Measurements from ENCODE around the gene CPAMD8. TPM values are rescaled to one million over a fixed set of nuclear protein-coding genes. Genes with fewer than 3 reads are reported as not detected.

CPAMD8 gene
- total and polyA plus RNA-seq, 9 of the 15 experiments (the other 6 are each of a cell fraction or from before 2014, with no cell fraction given): 0.20 to 2.1 (median 1.3) TPM

DNA sequence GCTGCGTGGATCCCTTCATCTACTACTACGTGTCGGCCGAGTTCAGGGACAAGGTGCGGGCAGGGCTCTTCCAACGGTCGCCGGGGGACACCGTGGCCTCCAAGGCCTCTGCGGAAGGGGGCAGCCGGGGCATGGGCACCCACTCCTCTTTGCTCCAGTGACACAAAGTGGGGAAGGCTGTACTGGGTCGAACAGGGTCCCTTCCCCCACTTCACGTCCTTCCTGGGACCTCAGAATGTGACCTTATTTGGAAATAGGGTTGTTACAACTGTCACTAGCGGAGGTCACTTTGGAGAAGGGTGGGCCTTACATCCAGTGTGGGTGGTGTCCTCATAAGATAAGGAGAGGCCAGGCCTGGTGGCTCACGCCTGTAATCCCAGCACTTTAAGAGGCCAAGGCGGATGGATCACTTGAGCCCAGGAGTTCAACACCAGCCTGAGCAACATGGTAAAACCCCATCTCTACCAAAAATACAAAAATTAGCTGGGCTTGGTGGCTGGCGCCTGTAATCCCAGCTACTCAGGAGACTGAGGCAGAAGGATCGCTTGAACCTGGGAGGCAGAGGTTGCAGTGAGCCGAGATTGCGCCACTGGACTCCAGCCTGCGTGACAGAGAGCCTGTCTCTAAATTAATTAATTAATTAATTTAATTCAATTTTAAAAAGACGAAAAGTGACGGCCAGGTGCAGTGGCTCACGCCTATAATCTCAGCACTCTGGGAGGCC, 136.0 kb downstream of the CPAMD8 start (continued):
- TF ChIP-seq, protein P1, sequence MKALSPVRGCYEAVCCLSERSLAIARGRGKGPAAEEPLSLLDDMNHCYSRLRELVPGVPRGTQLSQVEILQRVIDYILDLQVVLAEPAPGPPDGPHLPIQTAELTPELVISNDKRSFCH (CRISPR knock-in tag; IDR thresholded peaks at IDR 0.05): no peak
- TF ChIP-seq, protein P1 (tag; IDR thresholded peaks at IDR 0.05): 0 out of 2 replicates have a peak, but pooled peaks have one; percentile 5
- no peak for TF ChIP-seq ZNF143 (CRISPR knock-in tag; IDR thresholded peaks at IDR 0.05)
- TF ChIP-seq, protein P2, sequence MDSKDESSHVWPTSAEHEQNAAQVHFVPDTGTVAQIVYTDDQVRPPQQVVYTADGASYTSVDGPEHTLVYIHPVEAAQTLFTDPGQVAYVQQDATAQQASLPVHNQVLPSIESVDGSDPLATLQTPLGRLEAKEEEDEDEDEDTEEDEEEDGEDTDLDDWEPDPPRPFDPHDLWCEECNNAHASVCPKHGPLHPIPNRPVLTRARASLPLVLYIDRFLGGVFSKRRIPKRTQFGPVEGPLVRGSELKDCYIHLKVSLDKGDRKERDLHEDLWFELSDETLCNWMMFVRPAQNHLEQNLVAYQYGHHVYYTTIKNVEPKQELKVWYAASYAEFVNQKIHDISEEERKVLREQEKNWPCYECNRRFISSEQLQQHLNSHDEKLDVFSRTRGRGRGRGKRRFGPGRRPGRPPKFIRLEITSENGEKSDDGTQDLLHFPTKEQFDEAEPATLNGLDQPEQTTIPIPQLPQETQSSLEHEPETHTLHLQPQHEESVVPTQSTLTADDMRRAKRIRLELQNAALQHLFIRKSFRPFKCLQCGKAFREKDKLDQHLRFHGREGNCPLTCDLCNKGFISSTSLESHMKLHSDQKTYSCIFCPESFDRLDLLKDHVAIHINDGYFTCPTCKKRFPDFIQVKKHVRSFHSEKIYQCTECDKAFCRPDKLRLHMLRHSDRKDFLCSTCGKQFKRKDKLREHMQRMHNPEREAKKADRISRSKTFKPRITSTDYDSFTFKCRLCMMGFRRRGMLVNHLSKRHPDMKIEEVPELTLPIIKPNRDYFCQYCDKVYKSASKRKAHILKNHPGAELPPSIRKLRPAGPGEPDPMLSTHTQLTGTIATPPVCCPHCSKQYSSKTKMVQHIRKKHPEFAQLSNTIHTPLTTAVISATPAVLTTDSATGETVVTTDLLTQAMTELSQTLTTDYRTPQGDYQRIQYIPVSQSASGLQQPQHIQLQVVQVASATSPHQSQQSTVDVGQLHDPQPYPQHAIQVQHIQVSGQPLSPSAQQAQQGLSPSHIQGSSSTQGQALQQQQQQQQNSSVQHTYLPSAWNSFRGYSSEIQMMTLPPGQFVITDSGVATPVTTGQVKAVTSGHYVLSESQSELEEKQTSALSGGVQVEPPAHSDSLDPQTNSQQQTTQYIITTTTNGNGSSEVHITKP (IDR thresholded peaks at IDR 0.05; ENCODE audit: partially characterized antibody): peak; percentile 75
- TF ChIP-seq STAT6 (CRISPR knock-in tag; IDR thresholded peaks at IDR 0.05): 0 out of 2 replicates have a peak, but pooled peaks have one; percentile 1
- 0 out of 2 replicates have a peak, but pooled peaks have one; percentile 14 for TF ChIP-seq SP1 (CRISPR knock-in tag; IDR thresholded peaks at IDR 0.05)
- TF ChIP-seq, protein P3, sequence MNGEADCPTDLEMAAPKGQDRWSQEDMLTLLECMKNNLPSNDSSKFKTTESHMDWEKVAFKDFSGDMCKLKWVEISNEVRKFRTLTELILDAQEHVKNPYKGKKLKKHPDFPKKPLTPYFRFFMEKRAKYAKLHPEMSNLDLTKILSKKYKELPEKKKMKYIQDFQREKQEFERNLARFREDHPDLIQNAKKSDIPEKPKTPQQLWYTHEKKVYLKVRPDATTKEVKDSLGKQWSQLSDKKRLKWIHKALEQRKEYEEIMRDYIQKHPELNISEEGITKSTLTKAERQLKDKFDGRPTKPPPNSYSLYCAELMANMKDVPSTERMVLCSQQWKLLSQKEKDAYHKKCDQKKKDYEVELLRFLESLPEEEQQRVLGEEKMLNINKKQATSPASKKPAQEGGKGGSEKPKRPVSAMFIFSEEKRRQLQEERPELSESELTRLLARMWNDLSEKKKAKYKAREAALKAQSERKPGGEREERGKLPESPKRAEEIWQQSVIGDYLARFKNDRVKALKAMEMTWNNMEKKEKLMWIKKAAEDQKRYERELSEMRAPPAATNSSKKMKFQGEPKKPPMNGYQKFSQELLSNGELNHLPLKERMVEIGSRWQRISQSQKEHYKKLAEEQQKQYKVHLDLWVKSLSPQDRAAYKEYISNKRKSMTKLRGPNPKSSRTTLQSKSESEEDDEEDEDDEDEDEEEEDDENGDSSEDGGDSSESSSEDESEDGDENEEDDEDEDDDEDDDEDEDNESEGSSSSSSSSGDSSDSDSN (IDR thresholded peaks at IDR 0.05; ENCODE audit: borderline replicate concordance in 1 of 2, low read depth in 2 of 2, low read length in 2 of 2): peak in 1 of 2 experiments; percentile 8; a peak in 1 of 4 replicates
- TF ChIP-seq TAF15 (IDR thresholded peaks at IDR 0.05; ENCODE audit: low read depth, low read length): no peak
- peak; percentile 68 for TF ChIP-seq MBD2 (IDR thresholded peaks at IDR 0.05; ENCODE audit: borderline replicate concordance, low read depth)
- TF ChIP-seq TOE1 (IDR thresholded peaks at IDR 0.05; ENCODE audit: borderline replicate concordance): peak; percentile 35; the same call in 1 of the 2 replicates
- no peak; the same call in 1 of the 2 replicates for TF ChIP-seq TOE1 (CRISPR knock-in tag; IDR thresholded peaks at IDR 0.05; ENCODE audit: borderline replicate concordance, low read depth)
- peak; percentile 87 for TF ChIP-seq POLR2B (IDR thresholded peaks at IDR 0.05; ENCODE audit: low read depth, partially characterized antibody)
- no peak for TF ChIP-seq MAFG (tag; conservative IDR thresholded peaks at IDR 0.05)
- 0 out of 2 replicates have a peak, but pooled peaks have one; percentile 6 for TF ChIP-seq PHB2 (IDR thresholded peaks at IDR 0.05; ENCODE audit: low read depth)
- TF ChIP-seq, protein P4, sequence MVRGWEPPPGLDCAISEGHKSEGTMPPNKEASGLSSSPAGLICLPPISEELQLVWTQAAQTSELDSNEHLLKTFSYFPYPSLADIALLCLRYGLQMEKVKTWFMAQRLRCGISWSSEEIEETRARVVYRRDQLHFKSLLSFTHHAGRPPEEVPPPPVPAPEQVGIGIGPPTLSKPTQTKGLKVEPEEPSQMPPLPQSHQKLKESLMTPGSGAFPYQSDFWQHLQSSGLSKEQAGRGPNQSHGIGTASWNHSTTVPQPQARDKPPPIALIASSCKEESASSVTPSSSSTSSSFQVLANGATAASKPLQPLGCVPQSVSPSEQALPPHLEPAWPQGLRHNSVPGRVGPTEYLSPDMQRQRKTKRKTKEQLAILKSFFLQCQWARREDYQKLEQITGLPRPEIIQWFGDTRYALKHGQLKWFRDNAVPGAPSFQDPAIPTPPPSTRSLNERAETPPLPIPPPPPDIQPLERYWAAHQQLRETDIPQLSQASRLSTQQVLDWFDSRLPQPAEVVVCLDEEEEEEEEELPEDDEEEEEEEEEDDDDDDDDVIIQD (CRISPR knock-in tag; IDR thresholded peaks at IDR 0.05): no peak
